HG03066 (cell line): ENCODE data around the gene TSTD2.
"Not testable (repeated sequence)": the region's sequence is repeated elsewhere in the genome, so short reads cannot be mapped to it uniquely, and the experiment has no call there.

Experiments
- ATAC-seq: cut with Tn5 transposase; IDR thresholded peaks from one replicate; pipeline ENCODE4 v1.9.1; 2021; ENCODE audit warnings: low read depth; ENCODE audit not compliant: unreplicated experiment

Gene TSTD2

DNA sequence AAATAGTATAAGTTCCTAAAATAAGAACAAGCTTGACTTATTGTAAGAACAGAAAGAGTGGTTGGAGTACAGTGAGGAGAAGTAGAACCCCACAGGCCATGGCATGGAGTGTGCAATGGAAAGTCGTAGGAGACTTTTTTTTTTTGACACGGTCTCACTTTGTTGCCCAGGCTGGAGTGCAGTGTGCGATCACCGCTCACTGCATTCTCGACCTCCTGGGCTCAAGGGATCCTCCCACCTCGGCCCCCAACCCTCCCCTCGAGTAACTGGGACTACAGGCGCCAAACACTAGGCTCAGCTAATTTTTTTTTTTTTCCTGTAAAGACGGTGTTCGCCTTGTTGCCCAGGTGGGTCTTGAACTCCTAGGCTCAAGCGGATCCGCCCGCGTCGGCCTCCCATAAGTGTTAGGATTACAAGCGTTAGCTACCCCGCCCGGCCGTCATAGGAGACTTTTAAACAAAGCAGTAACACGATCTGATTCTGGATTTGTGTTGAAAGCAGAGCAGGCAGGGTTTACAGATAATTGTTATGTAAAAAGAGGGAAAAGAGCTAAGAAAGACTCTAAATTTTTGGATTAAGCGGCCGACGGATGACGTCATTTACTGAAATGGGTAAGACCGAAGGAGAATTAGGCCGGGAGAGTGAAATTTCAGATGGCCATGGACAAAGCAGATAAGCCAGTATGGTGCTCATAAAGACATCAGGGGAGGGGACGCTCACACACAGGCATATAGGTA lies 752 bp downstream of the TSTD2 start:
- ATAC-seq: peak; percentile 1

GRCh38 chr9:97630591-97630990 lies 2.6 kb downstream of the TSTD2 start:
- ATAC-seq: no peak

DNA sequence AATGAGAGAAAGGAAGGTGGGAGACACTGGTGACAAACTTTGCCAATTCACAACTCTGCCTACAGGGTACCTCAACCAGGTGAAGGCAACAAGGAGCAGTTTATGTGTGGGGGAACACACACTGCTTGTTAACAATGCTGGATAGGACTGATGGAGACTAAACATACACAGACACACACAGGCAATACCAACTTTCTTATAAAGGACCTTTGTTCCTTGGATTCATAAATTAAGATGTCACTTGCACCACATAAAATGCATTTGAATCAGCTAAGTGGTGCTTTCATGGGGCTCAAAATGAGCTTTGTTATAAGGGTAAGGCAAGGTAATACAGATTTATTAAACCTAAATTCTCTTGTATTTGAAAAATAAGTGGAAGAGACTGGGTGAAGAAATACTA lies 4.0 kb downstream of the TSTD2 start:
- no peak for ATAC-seq

DNA sequence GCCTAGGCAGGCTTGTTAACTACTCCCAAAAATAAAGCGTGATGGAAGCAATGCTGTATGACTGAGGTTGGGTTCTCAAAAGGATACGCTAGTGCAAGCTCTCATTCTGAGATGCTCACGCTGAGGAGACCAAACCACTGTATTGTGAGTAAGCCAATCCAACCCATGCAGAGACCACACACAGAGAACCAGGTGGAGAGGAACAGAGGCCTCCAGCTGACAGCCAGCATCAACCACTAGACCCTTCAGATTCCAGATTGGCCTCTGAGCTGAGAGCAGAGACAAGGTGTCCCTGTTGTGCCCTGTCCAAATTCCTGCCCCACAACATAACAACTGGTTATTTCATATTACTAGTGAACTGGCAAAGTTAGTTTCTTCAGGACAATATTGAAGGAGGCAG lies 4.5 kb downstream of the TSTD2 start:
- no peak for ATAC-seq

- ATAC-seq: no peak
Measured at GRCh38 chr9:97627624-97628023, 5.5 kb downstream of the TSTD2 start.

DNA sequence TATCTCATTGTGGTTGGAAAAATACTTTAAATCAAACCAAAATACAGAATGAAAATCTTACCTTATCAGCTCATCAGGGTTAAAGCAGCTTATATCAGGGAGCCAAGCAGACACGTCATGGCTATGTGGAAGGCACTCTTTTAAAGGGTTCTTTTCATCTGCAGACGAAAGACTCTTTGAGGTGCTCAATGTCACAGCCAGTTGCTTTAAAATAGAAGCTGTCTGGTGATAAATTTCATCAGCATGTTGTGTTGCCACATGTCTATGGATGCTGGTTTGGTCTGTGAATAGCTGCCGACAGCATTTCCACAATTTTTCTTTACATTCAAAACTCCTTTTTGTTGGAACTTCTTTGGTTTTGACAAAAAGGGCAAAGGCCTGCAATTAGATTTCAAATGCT lies 7.5 kb downstream of the TSTD2 start:
- no peak for ATAC-seq

GRCh38 chr9:97623946-97624345 lies 9.2 kb downstream of the TSTD2 start:
- no peak for ATAC-seq

DNA sequence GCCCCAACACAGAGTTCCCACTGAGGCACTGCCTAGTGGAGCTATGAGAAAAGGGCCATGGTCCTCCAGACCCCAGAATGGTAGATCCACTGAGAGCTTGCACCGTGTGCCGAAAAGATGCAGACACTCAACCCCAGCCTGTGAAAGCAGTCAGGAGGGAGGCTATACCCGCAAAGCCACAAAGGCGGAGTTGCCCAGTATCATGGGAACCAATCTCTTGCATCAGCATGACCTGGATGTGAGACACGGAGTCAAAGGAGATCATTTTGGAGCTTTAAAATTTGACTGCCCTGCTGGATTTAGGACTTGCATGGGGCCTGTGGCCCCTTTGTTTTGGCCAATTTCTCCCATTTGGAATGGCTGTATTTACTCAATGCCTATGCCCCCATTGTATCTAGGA lies 10.7 kb downstream of the TSTD2 start:
- ATAC-seq: not testable (repeated sequence)

GRCh38 chr9:97620063-97620462 lies 13.1 kb downstream of the TSTD2 start:
- ATAC-seq: not testable (repeated sequence)

DNA sequence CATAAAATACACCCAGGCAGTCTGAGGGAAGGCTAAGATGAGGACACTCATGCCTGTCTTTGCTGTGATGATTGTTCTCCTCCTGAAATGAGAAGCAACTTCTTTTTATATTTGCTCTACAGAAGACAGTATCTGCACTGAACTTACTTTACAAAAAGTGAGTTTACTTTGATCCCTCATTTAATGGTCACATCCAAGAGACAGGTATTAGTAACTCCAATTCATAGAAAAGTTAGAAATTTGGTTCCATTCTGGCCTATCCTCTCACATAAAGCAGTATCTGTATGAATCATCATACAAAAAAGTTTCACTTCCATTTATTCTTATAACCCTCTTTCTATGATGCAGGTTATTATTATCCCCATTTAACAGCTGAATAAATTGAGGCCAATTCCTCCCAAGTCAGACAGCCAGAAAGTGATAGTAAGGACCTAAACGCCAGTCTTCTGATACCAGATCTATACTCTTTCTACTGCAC lies 15.2 kb downstream of the TSTD2 start:
- ATAC-seq: no peak

DNA sequence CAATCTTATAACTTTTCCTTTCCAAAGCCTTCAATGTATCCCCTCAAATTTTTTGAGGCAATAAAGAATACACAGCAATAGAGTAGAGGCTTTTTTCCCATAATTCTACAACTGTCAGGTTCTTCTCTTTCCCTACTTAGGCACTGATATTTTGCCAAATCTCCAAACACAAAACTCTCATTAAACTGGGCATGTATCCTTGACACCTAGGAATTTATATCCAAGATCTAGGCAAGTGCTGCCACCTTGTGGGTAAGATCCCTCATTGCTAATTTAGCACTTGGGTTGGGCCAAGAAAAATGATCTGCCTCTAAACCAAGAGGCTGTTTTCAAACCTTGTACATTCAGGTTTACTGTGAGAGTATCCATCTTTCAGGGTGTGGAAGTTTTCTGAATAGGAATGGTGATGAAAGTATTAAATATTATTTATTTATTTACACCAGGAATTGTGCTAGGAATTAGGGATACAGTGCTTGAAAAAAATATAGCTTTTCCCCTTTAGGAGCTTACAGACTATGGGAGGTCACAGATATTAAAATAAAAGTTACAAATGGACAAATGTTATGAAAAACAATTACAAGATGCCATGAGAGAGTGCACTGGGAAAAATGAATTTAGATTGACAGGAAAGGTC lies 17.6 kb downstream of the TSTD2 start:
- ATAC-seq: no peak

DNA sequence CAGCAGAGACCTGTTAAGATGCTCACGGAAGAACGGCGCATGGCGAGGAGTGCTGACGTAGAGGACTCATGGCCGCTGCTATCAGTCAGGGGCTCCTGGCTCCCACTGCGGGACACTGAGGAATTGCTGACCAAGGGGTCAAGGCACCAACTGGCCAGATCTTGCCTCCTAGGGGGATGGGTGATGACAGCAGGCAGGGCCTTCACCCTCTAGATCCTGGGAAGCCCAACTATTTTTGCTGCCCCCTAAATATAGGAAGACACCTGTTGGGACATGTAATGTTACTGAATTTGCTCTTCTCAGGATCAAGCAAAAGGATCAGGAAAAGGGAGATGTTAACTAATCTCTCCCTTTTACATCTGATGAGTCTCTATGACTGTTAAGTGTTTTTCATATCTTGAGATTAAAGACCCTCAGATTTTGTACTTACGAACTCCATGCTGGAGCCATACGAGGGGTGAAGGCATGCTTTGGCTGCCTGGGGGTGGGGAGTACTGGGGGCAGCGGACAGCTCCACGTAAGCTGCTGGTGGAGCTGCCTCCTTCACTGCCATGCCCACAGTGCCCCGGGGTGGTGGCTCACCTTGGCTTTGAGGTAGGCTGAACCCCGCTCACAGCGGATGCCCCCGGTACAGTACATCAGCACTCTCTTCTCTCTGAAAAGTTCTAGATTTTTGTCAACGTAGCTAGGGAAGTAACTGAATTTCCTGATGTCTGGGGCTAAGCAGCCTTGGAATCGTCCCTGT lies 28.1 kb downstream of the TSTD2 start:
- ATAC-seq: no peak

- ATAC-seq: no peak
Measured at GRCh38 chr9:97602430-97602829, 30.7 kb downstream of the TSTD2 start.

GRCh38 chr9:97601228-97601898 lies 31.8 kb downstream of the TSTD2 start:
- ATAC-seq: no peak

DNA sequence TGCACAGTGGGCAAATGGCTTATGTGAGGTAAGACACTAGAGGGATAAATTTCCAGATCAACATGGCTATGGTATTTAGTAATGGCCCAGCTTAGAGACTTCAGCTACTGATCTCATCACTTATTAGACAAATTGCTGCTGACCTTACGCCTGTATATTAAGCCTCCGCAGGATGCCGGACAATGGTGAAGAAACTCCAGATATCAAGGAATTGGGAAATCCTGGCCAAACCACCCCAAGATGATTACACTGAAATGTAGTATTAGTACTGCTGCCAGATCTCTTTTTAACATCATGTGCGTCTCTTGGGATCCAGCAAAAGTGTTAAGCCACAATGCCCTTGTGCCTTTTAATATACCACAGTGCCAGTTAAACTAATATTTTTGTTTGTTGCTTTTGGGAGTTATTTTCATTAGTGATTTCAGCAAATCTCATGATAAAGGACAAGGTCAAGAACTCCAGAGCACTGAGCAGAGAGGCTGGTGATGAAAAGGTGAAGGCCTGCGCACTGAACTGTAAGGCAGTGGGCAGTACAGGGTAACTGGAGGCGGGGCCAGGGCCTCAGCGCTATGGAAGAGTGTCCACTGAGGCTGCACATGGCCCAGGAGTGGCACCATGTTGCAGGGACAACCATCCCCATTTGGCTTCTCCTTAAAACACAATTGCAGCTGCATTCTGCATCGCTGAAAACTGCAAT lies 32.5 kb downstream of the TSTD2 start:
- no peak for ATAC-seq

DNA sequence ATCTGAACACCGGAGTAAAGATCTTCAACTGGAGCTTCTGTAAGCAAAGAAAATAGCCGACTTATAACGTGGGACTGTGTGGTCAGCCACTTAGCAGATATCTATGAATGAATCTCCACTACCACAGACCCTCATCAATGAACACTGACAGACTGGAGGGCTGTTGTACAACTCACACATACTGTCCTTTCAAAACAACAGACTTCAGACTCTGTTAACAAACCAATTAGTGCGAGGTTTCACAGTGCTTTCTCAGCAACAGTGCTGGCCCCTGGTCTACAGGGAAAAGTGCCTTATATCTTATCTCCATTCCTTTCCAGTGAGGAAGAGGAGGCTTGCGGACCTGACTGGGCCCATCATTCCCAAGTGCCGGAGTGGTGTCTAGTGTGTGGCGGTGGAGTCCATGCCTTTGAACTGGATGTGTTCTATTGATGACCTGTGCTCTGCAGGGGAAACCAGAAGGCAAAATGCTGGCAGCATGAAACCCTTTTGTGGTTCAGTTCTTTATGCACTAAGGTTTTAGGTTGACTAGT lies 33.8 kb downstream of the TSTD2 start:
- no peak for ATAC-seq

GRCh38 chr9:97598461-97599288 lies 34.5 kb downstream of the TSTD2 start:
- peak; percentile 84 for ATAC-seq

GRCh38 chr9:97596906-97597305 lies 36.3 kb downstream of the TSTD2 start:
- ATAC-seq: no peak

- ATAC-seq: no peak
Measured at GRCh38 chr9:97594381-97594921, 38.7 kb downstream of the TSTD2 start.
